ENCODE measurements around the gene WDR46. TPM values are rescaled to one million over a fixed set of nuclear protein-coding genes. Genes with fewer than 3 reads are reported as not detected.

WDR46 gene
- total RNA-seq, 6 experiments from 2014 or later: 13.1 to 35.2 (median 23.9) TPM

DNA sequence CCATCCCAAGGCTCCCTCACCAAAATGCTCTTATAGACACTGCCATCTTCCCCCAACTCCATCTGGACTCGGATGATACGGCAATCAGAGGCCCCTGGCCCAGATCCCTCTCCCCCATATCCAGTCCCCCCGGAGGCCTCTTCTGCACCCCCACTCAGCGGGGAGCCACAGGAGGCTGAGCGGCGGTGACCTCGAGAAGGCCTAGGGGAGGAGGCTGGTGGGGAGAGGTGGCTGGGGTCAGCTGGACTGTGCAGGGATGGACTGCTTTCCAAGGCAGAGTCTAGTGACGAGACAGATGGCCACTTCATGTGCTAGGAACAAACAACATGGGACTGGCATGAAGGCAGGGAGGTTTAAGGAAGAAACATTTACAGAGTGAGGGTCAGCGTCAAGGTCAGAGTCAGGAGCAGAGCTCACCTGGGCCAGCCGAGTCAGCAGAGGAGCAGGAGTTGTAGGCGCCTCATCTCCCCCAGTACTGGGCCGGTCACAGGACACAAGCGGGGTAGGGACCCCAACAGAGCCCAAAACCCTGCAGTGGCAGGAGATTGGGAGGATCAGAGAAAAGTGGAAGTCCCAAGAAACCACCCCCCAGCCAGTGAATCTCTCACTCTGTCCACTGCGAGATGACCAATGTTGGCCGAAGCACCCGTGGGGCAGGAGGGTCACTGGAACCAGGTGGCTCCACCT lies 4.1 kb upstream of the WDR46 start:
- DNase-seq (no peak), ATAC-seq (no peak)
- H3K9me3 ChIP-seq: no peaks in the 10 kb centered on the region
- WGBS (ENCODE audit: insufficient coverage, low coverage, low lambda C conversion rate, missing lambda C conversion rate): 84% methylated on average over 7 of the region's 16 CpGs
- no peak overlapping the region for H3K4me3 ChIP-seq
- peaks cover 0 to 25% (median 10%) of the 10 kb centered on the region in 4 donors for H3K4me1 ChIP-seq
- no peak overlapping the region for H3K27ac ChIP-seq
- peaks cover 0 to 34% (median 4%) of the 10 kb centered on the region in 4 donors for H3K36me3 ChIP-seq
- intact Hi-C loops (cut with DNase I): no loop called here
- H3K27me3 ChIP-seq: no peaks in the 10 kb centered on the region
- TF ChIP-seq CTCF (IDR thresholded peaks at IDR 0.05): no peak

- DNase-seq: no peak
- WGBS (ENCODE audit: insufficient coverage, low coverage, low lambda C conversion rate, missing lambda C conversion rate): 68% methylated on average over 7 of the region's 7 CpGs
- ATAC-seq: no peak
- H3K4me1 ChIP-seq: peaks cover 0 to 16% (median 8%) of the 10 kb centered on the region in 4 donors
- TF ChIP-seq CTCF (IDR thresholded peaks at IDR 0.05) (no peak), POLR2A (IDR thresholded peaks at IDR 0.05) (no peak)
- intact Hi-C loops (cut with DNase I): no loop called here
- H3K27me3 ChIP-seq: no peaks in the 10 kb centered on the region
- no peak overlapping the region for H3K27ac ChIP-seq
- no peaks in the 10 kb centered on the region for H3K9me3 ChIP-seq
- peak overlapping the region in 2 of 3 donors; percentile 79 to 91 for H3K4me3 ChIP-seq
- peaks cover 0 to 40% (median 10%) of the 10 kb centered on the region in 4 donors for H3K36me3 ChIP-seq
These were observed 1.4 kb upstream of the WDR46 start for GRCh38 chr6:33290459-33290858.

GRCh38 chr6:33289784-33290315 lies 811 bp upstream of the WDR46 start:
- no peak for ATAC-seq
- no peaks in the 10 kb centered on the region for H3K9me3 ChIP-seq
- peak overlapping the region; percentile 79 to 94 (median 91) for H3K4me3 ChIP-seq
- peak overlapping the region; percentile 67 to 72 (median 69) for H3K27ac ChIP-seq
- intact Hi-C loops (cut with DNase I): no loop called here
- DNase-seq: no peak
- no peaks in the 10 kb centered on the region for H3K27me3 ChIP-seq
- 7% methylated on average over 13 of the region's 14 CpGs for WGBS (ENCODE audit: insufficient coverage, low coverage, low lambda C conversion rate, missing lambda C conversion rate)
- peaks cover 0 to 44% (median 10%) of the 10 kb centered on the region in 4 donors for H3K36me3 ChIP-seq
- H3K4me1 ChIP-seq: peaks cover 0 to 16% (median 8%) of the 10 kb centered on the region in 4 donors
- TF ChIP-seq POLR2A (IDR thresholded peaks at IDR 0.05): no peak
- no peak for TF ChIP-seq CTCF (IDR thresholded peaks at IDR 0.05)

- no peaks in the 10 kb centered on the region for H3K9me3 ChIP-seq
- H3K27ac ChIP-seq: peak overlapping the region in 2 of 3 donors; percentile 69 to 72
- ATAC-seq (no peak), DNase-seq (peak in 1 of 3 donors; percentile 49)
- no peaks in the 10 kb centered on the region for H3K27me3 ChIP-seq
- 11% methylated on average over 21 of the region's 21 CpGs for WGBS (ENCODE audit: insufficient coverage, low coverage, low lambda C conversion rate, missing lambda C conversion rate)
- peak overlapping the region; percentile 79 to 94 (median 91) for H3K4me3 ChIP-seq
- peaks cover 0 to 16% (median 8%) of the 10 kb centered on the region in 4 donors for H3K4me1 ChIP-seq
- TF ChIP-seq CTCF (IDR thresholded peaks at IDR 0.05): no peak
- H3K36me3 ChIP-seq: peaks cover 0 to 49% (median 12%) of the 10 kb centered on the region in 4 donors
- intact Hi-C loops (cut with DNase I): no loop called here
These were observed 708 bp downstream of the WDR46 start for GRCh38 chr6:33288141-33288920.
